MCF 10A (cell line): ENCODE measurements around the gene RNF150. TPM values are rescaled to one million over a fixed set of nuclear protein-coding genes. Genes with fewer than 3 reads are reported as not detected.

Experiments
- BruUV-seq: library from RNA; stranded (reverse); fragments of 400-500 nt; replicated peaks from 2 replicates; lab custom pipeline; 2021; lab: Mats Ljungman, UMichigan
- CTCF ChIA-PET: fragments of 300-600 bp; sonication (Branson Sonifier 250); formaldehyde crosslinking; extraction: SDS; loops from one replicate; lab custom pipeline; 2021; ENCODE audit warnings: antibody characterized with exemption, inconsistent platforms; lab: Yijun Ruan, JAX
- POLR2A ChIA-PET: fragments of 300-600, 350-650 bp; sonication (Branson Sonifier 250); formaldehyde crosslinking; extraction: SDS; loops from one replicate; lab custom pipeline; 2020; ENCODE audit warnings: antibody characterized with exemption, inconsistent platforms; lab: Yijun Ruan, JAX
- DNase-seq: peaks from one replicate; pipeline ENCODE4 v3.0.0-alpha.2; 2018; ENCODE audit not compliant: unreplicated experiment
- H3K27ac Mint-ChIP-seq: one replicate; pipeline ENCODE4 v1.8.0; 2022; ENCODE audit warnings: mild to moderate bottlenecking, low read depth, mixed read lengths; ENCODE audit not compliant: unreplicated experiment
- H3K27me3 Mint-ChIP-seq: one replicate; pipeline ENCODE4 v1.8.0; 2022; ENCODE audit warnings: mixed read lengths; ENCODE audit not compliant: insufficient read depth, unreplicated experiment
- H3K36me3 Mint-ChIP-seq: one replicate; pipeline ENCODE4 v1.8.0; 2022; ENCODE audit warnings: mild to moderate bottlenecking, moderate library complexity, mixed read lengths; ENCODE audit not compliant: insufficient read depth, unreplicated experiment
- H3K4me1 Mint-ChIP-seq: one replicate; pipeline ENCODE4 v1.8.0; 2022; ENCODE audit warnings: mixed read lengths; ENCODE audit not compliant: insufficient read depth, unreplicated experiment
- H3K4me3 Mint-ChIP-seq: one replicate; pipeline ENCODE4 v1.8.0; 2022; ENCODE audit warnings: mild to moderate bottlenecking, moderate library complexity, mixed read lengths; ENCODE audit not compliant: unreplicated experiment
- H3K9me3 Mint-ChIP-seq: one replicate; pipeline ENCODE4 v1.8.0; 2022; ENCODE audit warnings: mixed read lengths; ENCODE audit not compliant: unreplicated experiment
- CTCF ChIP-seq: fragments of 200-600 bp; IDR thresholded peaks from one replicate; pipeline ENCODE4 v1.8.0; 2022; ENCODE audit warnings: antibody characterized with exemption, mild to moderate bottlenecking; ENCODE audit not compliant: unreplicated experiment
- intact Hi-C: fragments of 100-400 bp; cut with micrococcal nuclease; formaldehyde crosslinking; loops from 2 replicates; pipeline ENCODE4 v1.14.1; 2022
- total RNA-seq: library from RNA; stranded (reverse); gene quantifications from 2 replicates; pipeline ENCODE4 v1.2.3, GENCODE V29; 2022

Gene RNF150
- total RNA-seq, 1 experiment from 2014 or later: 0.44 TPM

GRCh38 chr4:140903522-140904475 lies 229.5 kb downstream of the RNF150 start:
- peaks cover 11% of the 10 kb centered on the region for H3K27me3 Mint-ChIP-seq
- ChIA-PET CTCF (interaction anchor here (0.9 to 1.0 kb wide), 2 partner anchors 19 to 230 kb away, joined by 3 to 6 read pairs; partner anchors contain the start of gene RNF150), POLR2A (no interaction called here)
- no peak overlapping the region for H3K4me3 Mint-ChIP-seq
- H3K27ac Mint-ChIP-seq: no peak overlapping the region
- no peaks in the 10 kb centered on the region for H3K4me1 Mint-ChIP-seq
- no peak for TF ChIP-seq CTCF
- H3K9me3 Mint-ChIP-seq: no peaks in the 10 kb centered on the region
- intact Hi-C loops: no loop called here
- BruUV-seq: no TSS peak
- no peak for DNase-seq
- no peaks in the 10 kb centered on the region for H3K36me3 Mint-ChIP-seq

- no peak for DNase-seq
- ChIA-PET CTCF (interaction anchor here (0.5 kb wide), 1 partner anchor 811 kb away, joined by 3 read pairs; no protein-coding TSS in a partner anchor), POLR2A (no interaction called here)
- TF ChIP-seq CTCF: no peak
- Mint-ChIP-seq H3K36me3 (no peaks in the 10 kb centered on the region), H3K9me3 (no peaks in the 10 kb centered on the region), H3K4me3 (no peak overlapping the region), H3K4me1 (no peaks in the 10 kb centered on the region), H3K27me3 (peaks cover 11% of the 10 kb centered on the region), H3K27ac (no peak overlapping the region)
- BruUV-seq: no TSS peak
- intact Hi-C loops: no loop called here
Measured at GRCh38 chr4:140901736-140902336, 231.4 kb downstream of the RNF150 start.

- Mint-ChIP-seq H3K4me1 (no peaks in the 10 kb centered on the region), H3K27me3 (peaks cover 30% of the 10 kb centered on the region), H3K9me3 (no peaks in the 10 kb centered on the region), H3K27ac (no peak overlapping the region), H3K36me3 (no peaks in the 10 kb centered on the region), H3K4me3 (no peak overlapping the region)
- TF ChIP-seq CTCF: no peak
- ChIA-PET POLR2A (interaction anchor here (1.3 kb wide), 1 partner anchor 10 kb away, joined by 3 read pairs; no protein-coding TSS in a partner anchor), CTCF (interaction anchor here (0.6 to 2.2 kb wide), 2 partner anchors 10 to 208 kb away, joined by 3 to 11 read pairs; no protein-coding TSS in a partner anchor)
- intact Hi-C loops: no loop called here
- no TSS peak for BruUV-seq
- DNase-seq: no peak
Measured at GRCh38 chr4:140893939-140894338, 239.3 kb downstream of the RNF150 start.

GRCh38 chr4:140888054-140888453 lies 245.2 kb downstream of the RNF150 start:
- TF ChIP-seq CTCF: no peak
- Mint-ChIP-seq H3K27me3 (peaks cover 37% of the 10 kb centered on the region), H3K4me3 (no peak overlapping the region), H3K27ac (no peak overlapping the region), H3K4me1 (no peaks in the 10 kb centered on the region), H3K9me3 (peaks cover 6% of the 10 kb centered on the region), H3K36me3 (peaks cover 6% of the 10 kb centered on the region)
- intact Hi-C loops: no loop called here
- ChIA-PET POLR2A (no interaction called here), CTCF (interaction anchor here (0.5 to 0.9 kb wide), 5 partner anchors 37 to 246 kb away, joined by 3 to 4 read pairs (median 4); no protein-coding TSS in a partner anchor)
- DNase-seq: no peak
- no TSS peak for BruUV-seq
